ENCODE results near the gene CAMKMT. TPM values are rescaled to one million over a fixed set of nuclear protein-coding genes. Genes with fewer than 3 reads are reported as not detected.

Gene CAMKMT
- total RNA-seq, 4 donors from 2014 or later = 9.8 to 33.0 (median 18.7) TPM

DNA sequence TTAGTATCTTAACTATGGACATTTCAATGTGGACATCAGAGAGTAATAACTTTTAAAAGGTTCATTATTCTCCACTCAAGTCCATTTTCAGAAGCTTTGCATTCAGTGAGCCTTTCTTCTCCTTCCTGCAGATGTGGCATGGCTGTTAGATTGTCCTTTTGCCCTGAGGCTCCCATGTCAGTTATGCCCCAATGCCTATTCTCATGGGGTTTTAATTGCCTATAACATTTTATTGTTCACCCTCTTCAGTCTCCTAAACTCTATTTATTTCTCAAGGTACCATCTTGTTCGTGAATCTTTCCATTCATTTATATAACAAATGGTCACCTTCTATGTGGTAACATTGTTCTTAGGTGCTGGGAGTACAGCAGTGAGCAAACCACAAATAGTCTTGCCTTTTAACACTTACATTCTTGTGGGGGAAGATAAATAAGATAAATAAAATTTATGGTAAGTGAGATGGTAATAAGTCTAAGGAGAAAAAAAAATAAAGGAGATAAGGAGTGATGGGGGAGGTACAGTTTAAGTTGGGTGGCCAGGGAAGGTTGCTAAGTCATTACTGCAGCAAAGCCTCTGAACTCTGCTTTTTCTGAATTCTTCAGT lies 301.8 kb downstream of the CAMKMT start:
- DNase-seq = no peak
- Histone ChIP-seq H3K27me3 (no peaks in the 10 kb centered on the region), H3K4me3 (no peak overlapping the region), H3K9me3 (no peaks in the 10 kb centered on the region), H3K27ac (no peak overlapping the region), H3K4me1 (no peaks in the 10 kb centered on the region), H3K36me3 (no peaks in the 10 kb centered on the region)
- TF ChIP-seq CTCF (IDR thresholded peaks at IDR 0.05) (no peak), POLR2A (IDR thresholded peaks at IDR 0.05) (no peak)

DNA sequence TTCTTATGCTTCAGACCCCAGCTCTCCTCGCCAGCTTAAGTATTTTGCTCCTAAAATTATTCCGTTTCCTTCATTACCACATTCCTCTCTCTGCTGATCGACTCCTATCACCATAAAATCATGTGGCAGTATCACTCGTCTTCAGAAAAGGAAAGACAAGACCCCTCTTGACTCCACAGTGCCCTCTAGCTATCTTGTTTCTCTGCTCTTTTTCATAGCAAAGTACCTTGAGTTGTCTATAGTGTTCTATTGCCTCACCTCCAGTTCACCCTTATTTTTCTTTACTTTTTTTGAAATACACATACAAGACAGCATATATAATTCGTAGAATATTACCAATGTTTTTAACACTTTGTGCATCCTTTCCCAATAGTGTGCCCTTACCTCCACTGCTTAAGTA lies 306.6 kb downstream of the CAMKMT start:
- Histone ChIP-seq H3K9me3 (no peaks in the 10 kb centered on the region), H3K4me1 (no peaks in the 10 kb centered on the region), H3K36me3 (no peaks in the 10 kb centered on the region), H3K27me3 (no peaks in the 10 kb centered on the region), H3K27ac (no peak overlapping the region), H3K4me3 (no peak overlapping the region)
- TF ChIP-seq CTCF (IDR thresholded peaks at IDR 0.05) (no peak), POLR2A (IDR thresholded peaks at IDR 0.05) (no peak)
- DNase-seq = no peak

GRCh38 chr2:44671276-44671675 lies 309.5 kb downstream of the CAMKMT start:
- DNase-seq = no peak
- TF ChIP-seq CTCF (IDR thresholded peaks at IDR 0.05) = no peak
- no peak for TF ChIP-seq POLR2A (IDR thresholded peaks at IDR 0.05)
- Histone ChIP-seq H3K9me3 (no peaks in the 10 kb centered on the region), H3K4me1 (no peaks in the 10 kb centered on the region), H3K27ac (no peak overlapping the region), H3K27me3 (no peaks in the 10 kb centered on the region), H3K36me3 (no peaks in the 10 kb centered on the region), H3K4me3 (no peak overlapping the region)

DNA sequence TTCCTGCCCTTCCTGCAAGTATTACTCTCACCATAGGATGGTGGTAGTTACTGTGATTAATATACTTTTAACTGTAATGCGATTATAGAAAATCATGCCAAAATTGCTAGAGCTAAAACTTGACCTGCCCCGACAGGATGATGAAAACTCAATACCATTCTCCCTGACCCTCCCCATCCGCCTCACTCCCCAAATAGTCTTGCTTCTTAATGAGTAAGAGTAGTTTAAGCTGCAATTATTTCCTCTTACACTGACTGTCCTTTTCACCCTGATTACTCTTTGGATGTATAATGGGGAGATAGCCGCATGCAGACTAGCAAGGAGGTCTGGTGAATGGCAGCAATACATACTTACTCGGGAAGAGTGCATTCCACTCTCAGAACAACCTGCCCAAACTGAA lies 310.2 kb downstream of the CAMKMT start:
- no peaks in the 10 kb centered on the region for H3K9me3 ChIP-seq
- no peak overlapping the region for H3K27ac ChIP-seq
- no peak for TF ChIP-seq POLR2A (IDR thresholded peaks at IDR 0.05)
- TF ChIP-seq CTCF (IDR thresholded peaks at IDR 0.05) = no peak
- H3K27me3 ChIP-seq = no peaks in the 10 kb centered on the region
- no peak for DNase-seq
- no peaks in the 10 kb centered on the region for H3K4me1 ChIP-seq
- no peak overlapping the region for H3K4me3 ChIP-seq
- H3K36me3 ChIP-seq = no peaks in the 10 kb centered on the region

DNA sequence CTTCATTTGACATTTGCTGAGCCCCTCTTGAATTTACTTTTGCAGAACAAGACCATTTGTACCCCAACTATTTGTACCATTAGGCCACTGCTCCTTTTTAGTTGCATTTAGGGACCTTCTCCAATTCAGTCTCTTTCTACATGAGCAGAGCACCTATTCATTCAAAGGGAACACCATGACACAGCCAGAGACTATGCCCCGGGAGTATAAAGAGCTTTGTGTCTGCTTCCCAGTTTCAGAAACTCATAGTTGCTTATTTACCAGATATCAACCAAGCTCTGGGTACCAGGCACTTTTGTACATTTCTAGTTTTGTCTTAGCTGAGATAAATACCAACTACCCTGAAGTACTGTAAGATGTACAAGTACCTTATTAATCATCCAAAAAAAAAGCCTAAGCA lies 310.7 kb downstream of the CAMKMT start:
- Histone ChIP-seq H3K27ac (no peak overlapping the region), H3K4me3 (no peak overlapping the region), H3K27me3 (no peaks in the 10 kb centered on the region), H3K4me1 (no peaks in the 10 kb centered on the region), H3K9me3 (no peaks in the 10 kb centered on the region), H3K36me3 (no peaks in the 10 kb centered on the region)
- no peak for DNase-seq
- no peak for TF ChIP-seq CTCF (IDR thresholded peaks at IDR 0.05)
- no peak for TF ChIP-seq POLR2A (IDR thresholded peaks at IDR 0.05)

Data from Peyer's patch (tissue), 4 donors.